ENCODE results near the gene EID2.

GRCh38 chr19:39566064-39566463, 26.1 kb upstream of the EID2 start:
- TF ChIP-seq TBP (IDR thresholded peaks at IDR 0.05; ENCODE audit: low read depth, low read length) (no peak), SP1 (IDR thresholded peaks at IDR 0.05; ENCODE audit: low read depth, low read length) (no peak)
